HG02884 (cell line): ENCODE measurements around the gene PRAMEF5.
"Not testable (repeated sequence)": the region's sequence is repeated elsewhere in the genome, so short reads cannot be mapped to it uniquely, and the experiment has no call there.

Source experiments
- ATAC-seq: cut with Tn5 transposase; IDR thresholded peaks from one replicate; pipeline ENCODE4 v1.9.1; 2021; ENCODE audit warnings: mild to moderate bottlenecking, moderate library complexity; ENCODE audit not compliant: unreplicated experiment

Gene PRAMEF5

DNA sequence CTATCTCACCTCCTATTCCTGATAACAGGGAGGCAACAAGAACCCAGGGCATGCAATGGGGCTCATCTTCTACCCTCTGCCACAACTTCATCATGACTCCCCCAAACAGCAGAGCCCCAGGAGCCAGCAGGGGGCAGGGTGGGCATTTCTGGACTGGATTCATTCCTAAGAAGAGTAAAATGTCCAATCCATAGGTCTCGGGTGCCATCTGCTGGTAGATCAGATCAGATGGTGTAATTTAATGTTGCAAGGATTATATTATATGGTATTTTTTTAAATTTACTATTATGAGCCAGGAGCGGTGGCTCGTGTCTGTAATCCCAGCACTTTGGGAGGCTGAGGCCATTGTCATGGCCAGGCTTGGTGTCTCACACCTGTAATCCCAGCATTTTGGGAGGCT lies 11.1 kb downstream of the PRAMEF5 start:
- ATAC-seq, result not testable (repeated sequence)

DNA sequence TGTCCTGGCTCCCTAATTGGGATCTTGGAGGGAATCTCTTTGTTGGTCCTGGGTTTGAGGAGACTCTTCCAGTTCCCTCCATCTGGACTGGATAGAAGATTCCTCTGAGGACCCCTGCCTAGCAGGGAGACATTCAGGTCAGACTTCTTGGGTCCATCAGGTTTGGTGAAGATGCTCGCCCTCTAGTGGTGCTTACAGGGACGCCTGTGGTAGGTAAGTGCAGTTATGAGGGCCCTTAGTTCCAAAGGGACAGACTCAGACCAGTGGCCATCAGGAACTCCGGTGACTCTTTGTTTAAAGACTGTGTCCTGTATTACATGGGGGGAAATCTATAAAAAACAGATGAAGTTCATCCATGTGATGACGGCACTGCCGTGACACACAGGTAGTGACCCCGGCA lies 23.0 kb downstream of the PRAMEF5 start:
- ATAC-seq, result not testable (repeated sequence)

DNA sequence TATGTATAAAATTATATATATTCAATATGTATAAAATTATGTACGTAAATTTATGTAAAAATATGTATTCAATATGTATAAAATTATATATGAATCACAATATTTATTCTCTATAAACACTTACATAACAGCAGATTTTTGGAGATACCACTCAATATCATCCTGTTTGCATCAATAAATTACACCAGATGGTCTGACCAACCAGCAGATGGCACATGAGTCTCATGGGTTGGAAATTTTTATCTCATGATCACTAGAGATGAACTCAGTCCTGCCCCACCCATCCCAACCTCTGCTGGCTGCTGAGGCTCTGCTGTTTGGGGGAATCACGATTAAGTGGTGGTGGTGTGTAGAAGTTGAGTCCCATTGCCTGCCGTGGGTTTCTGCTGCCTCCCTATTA lies 25.6 kb downstream of the PRAMEF5 start:
- not testable (repeated sequence) for ATAC-seq

DNA sequence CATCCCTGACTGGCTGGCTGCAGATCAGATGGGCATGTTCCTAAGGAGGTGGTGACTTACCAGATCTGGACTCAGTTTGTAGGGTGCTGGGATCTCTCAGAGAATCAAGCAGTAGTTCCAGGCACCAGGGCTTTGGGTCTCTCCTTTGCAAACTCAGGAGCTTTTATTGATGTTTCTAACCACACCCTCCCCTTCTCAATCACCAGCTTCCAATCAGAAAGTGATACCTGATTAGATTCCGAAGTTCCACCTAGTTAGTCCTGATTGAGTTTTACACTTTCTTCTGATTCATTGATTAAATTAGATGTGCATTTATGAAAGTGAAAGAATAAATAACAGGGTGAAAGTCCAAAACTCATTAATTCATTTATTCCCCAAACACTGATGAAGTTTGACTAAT lies 31.0 kb downstream of the PRAMEF5 start, which contains the start of gene PRAMEF8:
PRAMEF8 (minus strand) TSS at position 101 of the 400 bp plus-strand sequence. CDS start 1,046 bp downstream, outside the sequence.
- ATAC-seq, result not testable (repeated sequence)

DNA sequence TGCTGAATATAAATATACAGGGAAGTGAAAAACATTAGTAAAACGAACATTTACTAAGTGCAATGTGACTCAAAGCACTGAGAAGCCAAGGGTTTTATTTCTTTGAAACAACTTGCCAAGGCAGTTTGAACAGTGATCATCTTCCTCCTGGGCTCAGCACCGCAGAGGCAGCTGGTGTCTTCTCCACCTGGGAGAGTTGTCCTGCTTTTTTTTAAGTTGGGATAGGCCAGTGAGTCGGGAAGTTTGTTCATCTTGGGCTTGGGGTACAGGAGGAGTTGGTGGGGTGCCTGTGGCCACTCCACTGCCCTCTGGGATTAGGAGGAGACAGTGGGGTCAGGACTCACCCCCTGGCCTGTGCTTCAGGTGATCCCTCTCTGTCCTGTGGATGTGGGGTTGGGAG lies 35.0 kb downstream of the PRAMEF5 start:
- not testable (repeated sequence) for ATAC-seq

DNA sequence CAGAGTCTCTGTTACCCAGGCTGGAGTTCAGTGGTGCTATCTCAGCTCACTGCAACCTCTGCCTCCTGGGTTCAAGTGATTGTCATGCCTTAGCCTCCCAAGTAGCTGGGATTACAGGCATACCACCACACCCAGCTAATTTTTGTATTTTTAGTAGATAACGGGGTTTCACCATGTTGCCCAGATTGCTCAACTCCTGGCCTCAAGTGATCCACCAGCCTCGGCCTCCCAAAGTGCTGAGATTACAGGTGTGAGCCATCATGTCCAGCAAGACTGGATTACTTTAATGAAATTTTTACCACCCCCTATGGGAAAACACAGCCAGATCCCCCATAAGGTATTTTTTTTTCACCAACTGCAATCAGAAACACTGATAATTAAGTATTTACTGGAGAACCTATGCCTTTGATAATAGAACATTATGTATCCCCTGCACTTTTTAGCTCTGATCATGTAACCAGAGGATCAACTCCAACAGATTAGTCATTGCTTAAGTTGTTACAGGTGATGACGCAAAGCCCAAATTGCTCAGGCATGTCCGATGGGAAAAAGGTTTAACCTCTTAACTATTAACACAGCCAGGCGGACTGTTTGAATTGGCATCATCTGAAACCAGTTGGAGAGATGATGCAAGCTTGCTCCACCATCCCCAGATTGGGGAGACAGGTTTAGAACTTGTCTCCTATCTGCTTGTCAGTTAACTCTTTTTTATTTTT lies 43.4 kb downstream of the PRAMEF5 start:
- not testable (repeated sequence) for ATAC-seq

DNA sequence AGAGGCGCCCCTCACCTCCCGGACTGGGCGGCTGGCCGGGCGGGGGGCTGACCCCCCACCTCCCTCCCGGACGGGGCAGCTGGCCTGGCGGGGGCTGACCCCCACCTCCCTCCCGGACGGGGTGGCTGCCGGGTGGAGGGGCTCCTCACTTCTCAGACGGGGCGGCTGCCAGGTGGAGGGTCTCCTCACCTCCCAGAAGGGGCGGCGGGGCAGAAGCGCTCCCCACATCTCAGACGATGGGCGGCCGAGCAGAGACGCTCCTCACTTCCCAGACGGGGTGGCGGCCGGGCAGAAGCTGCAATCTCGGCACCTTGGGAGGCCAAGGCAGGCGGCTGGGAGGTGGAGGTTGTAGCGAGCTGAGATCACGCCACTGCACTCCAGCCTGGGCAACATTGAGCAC lies 44.7 kb downstream of the PRAMEF5 start:
- not testable (repeated sequence) for ATAC-seq

DNA sequence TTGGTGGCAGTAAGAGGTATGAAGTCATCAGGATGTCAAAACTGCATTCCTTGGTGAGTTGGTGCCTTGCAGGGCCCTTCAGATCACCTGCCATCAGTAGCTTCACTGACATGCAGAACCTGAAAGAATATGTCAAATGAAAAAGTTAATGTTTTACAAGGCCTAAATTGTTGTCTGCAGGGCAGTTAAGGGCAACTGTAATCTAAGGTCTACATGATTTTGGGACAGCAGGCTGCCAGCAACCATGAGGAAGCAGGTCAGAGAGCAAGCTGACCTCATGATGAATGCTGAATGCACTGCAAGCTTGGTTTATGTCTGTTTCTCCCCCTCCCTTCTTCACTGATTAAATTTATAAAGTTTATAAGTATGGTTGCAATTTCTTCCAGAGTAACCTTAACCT lies 48.2 kb downstream of the PRAMEF5 start:
- not testable (repeated sequence) for ATAC-seq

DNA sequence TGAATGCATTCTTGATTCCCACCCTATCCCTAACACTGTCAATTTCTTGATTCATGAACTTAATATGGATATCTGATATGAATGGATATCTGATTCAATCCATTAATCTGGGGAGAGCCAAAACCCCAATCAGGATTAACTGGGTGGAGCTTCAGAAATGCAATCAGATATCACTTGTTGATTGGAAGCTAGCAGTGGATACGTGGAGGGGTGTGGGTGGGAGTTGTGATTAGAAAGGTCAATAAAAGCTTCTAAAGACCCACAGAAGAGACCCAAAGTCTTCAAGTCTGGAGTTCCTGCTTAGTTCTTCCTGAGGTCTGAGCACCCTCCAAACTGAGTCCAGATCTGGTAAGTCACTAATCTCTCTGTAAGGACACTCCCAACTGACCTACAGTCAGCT lies 49.2 kb downstream of the PRAMEF5 start, which contains the start of gene PRAMEF33:
PRAMEF33 (plus strand) TSS at position 301 of the 400 bp plus-strand sequence. CDS start 2,416 bp downstream, outside the sequence.
- not testable (repeated sequence) for ATAC-seq
